A673 (cell line): ENCODE measurements around the gene SYNJ2. TPM values are rescaled to one million over a fixed set of nuclear protein-coding genes. Genes with fewer than 3 reads are reported as not detected.

Source experiments
- BruUV-seq: library from RNA; stranded (reverse); fragments of 400-500 nt; replicated peaks from 2 replicates; lab custom pipeline; 2021; lab: Mats Ljungman, UMichigan
- CTCF ChIA-PET: fragments of 300-600 bp; sonication (Branson Sonifier 250); formaldehyde crosslinking; loops from one replicate; lab custom pipeline; 2022; ENCODE audit warnings: antibody characterized with exemption; lab: Charles Lee
- POLR2A ChIA-PET: fragments of 300-600 bp; sonication (Branson Sonifier 250); formaldehyde crosslinking; loops from one replicate; lab custom pipeline; 2022; ENCODE audit warnings: antibody characterized with exemption; ENCODE audit not compliant: low non-redundant PET; lab: Charles Lee
- DNase-seq: peaks from one replicate; pipeline ENCODE4 v3.0.0-alpha.2; 2015; ENCODE audit warnings: low spot score
- H3K27ac ChIP-seq: fragments of 200-600 bp; sonication (generic); 2 replicates; pipeline ENCODE4 v1.5.1; 2016; ENCODE audit warnings: mixed run types, low read depth, mild to moderate bottlenecking, mixed read lengths, antibody characterized with exemption, low read length; ENCODE audit not compliant: poor library complexity, severe bottlenecking
- H3K27me3 ChIP-seq: fragments of 200-600 bp; sonication (generic); replicated peaks from 2 replicates; pipeline ENCODE4 v1.6.1; 2017; ENCODE audit warnings: mixed run types, low read depth, mild to moderate bottlenecking, mixed read lengths, antibody characterized with exemption, low read length; ENCODE audit not compliant: insufficient read depth, poor library complexity
- H3K36me3 ChIP-seq: fragments of 200-600 bp; sonication (generic); 2 replicates; pipeline ENCODE4 v1.6.1; 2016; ENCODE audit warnings: mixed run types, mild to moderate bottlenecking, mixed read lengths, antibody characterized with exemption, low read length; ENCODE audit not compliant: insufficient read depth, poor library complexity, severe bottlenecking
- H3K4me1 ChIP-seq: fragments of 200-600 bp; sonication (generic); 2 replicates; pipeline ENCODE4 v1.6.1; 2017; ENCODE audit warnings: mixed run types, mild to moderate bottlenecking, mixed read lengths, antibody characterized with exemption, low read length; ENCODE audit not compliant: insufficient read depth, poor library complexity, severe bottlenecking
- H3K4me3 ChIP-seq: fragments of 200-600 bp; sonication (generic); 2 replicates; pipeline ENCODE4 v1.5.1; 2016; ENCODE audit warnings: low read depth, mixed run types, mild to moderate bottlenecking, mixed read lengths, low read length; ENCODE audit not compliant: poor library complexity, severe bottlenecking
- H3K9me3 ChIP-seq: fragments of 200-600 bp; sonication (generic); 2 replicates; pipeline ENCODE4 v1.6.1; 2016; ENCODE audit warnings: mixed run types, low read depth, mild to moderate bottlenecking, mixed read lengths, antibody characterized with exemption, low read length; ENCODE audit not compliant: poor library complexity, severe bottlenecking
- CTCF ChIP-seq: fragments of 300-800, 200-600 bp; sonication (generic); conservative IDR thresholded peaks from 2 replicates; pipeline ENCODE4 v1.5.1; 2017; ENCODE audit warnings: low read depth, mild to moderate bottlenecking, antibody characterized with exemption, low read length, moderate library complexity, mixed read lengths
- EZH2 ChIP-seq: fragments of 200-600 bp; sonication (generic); IDR thresholded peaks from 2 replicates; pipeline ENCODE4 v1.6.1; 2017; ENCODE audit warnings: borderline replicate concordance, low read depth, mild to moderate bottlenecking, mixed read lengths, antibody characterized with exemption, low read length; ENCODE audit not compliant: poor library complexity, severe bottlenecking
- intact Hi-C: fragments of 100-400 bp; cut with micrococcal nuclease; formaldehyde crosslinking; loops from one replicate; pipeline ENCODE4 v1.10.0; 2022; ENCODE audit not compliant: unreplicated experiment
- total RNA-seq: library from RNA; stranded (reverse); gene quantifications from 2 replicates; pipeline ENCODE4 v1.2.3, GENCODE V29; 2021

SYNJ2 gene
- total RNA-seq, 1 experiment from 2014 or later, result 37.0 TPM

GRCh38 chr6:157942351-157942750 lies 39.3 kb upstream of the SYNJ2 start:
- intact Hi-C loops, result no loop called here
- TF ChIP-seq EZH2 (no peak), CTCF (no peak)
- Histone ChIP-seq H3K27me3 (no peaks in the 10 kb centered on the region), H3K4me1 (no peaks in the 10 kb centered on the region), H3K4me3 (no peak overlapping the region), H3K9me3 (no peaks in the 10 kb centered on the region), H3K36me3 (peaks cover 38% of the 10 kb centered on the region), H3K27ac (no peak overlapping the region)
- POLR2A ChIA-PET, result no interaction called here
- no peak for DNase-seq
- CTCF ChIA-PET, result no interaction called here
- BruUV-seq, result no TSS peak

GRCh38 chr6:157943249-157943963 lies 38.3 kb upstream of the SYNJ2 start:
- ChIA-PET POLR2A (no interaction called here), CTCF (no interaction called here)
- no TSS peak for BruUV-seq
- Histone ChIP-seq H3K4me1 (no peaks in the 10 kb centered on the region), H3K27ac (no peak overlapping the region), H3K27me3 (no peaks in the 10 kb centered on the region), H3K36me3 (peaks cover 29% of the 10 kb centered on the region), H3K9me3 (no peaks in the 10 kb centered on the region), H3K4me3 (no peak overlapping the region)
- TF ChIP-seq CTCF (no peak), EZH2 (no peak)
- no peak for DNase-seq
- intact Hi-C loops, result no loop called here

GRCh38 chr6:157943964-157944283 lies 37.7 kb upstream of the SYNJ2 start:
- Histone ChIP-seq H3K9me3 (no peaks in the 10 kb centered on the region), H3K4me3 (no peak overlapping the region), H3K27ac (no peak overlapping the region), H3K27me3 (no peaks in the 10 kb centered on the region), H3K36me3 (peaks cover 24% of the 10 kb centered on the region), H3K4me1 (no peaks in the 10 kb centered on the region)
- no peak for DNase-seq
- POLR2A ChIA-PET, result no interaction called here
- intact Hi-C loops, result no loop called here
- BruUV-seq, result no TSS peak
- CTCF ChIA-PET, result no interaction called here
- TF ChIP-seq EZH2, result no peak
- no peak for TF ChIP-seq CTCF
